HUES6 (cell line): Measurements from ENCODE around the gene SLC19A3.
"Not testable (repeated sequence)": the region's sequence is repeated elsewhere in the genome, so short reads cannot be mapped to it uniquely, and the experiment has no call there.

ENCODE experiments used
- H3K27ac ChIP-seq: 2 replicates; pipeline ENCODE4 v1.7.0; 2013; ENCODE audit warnings: low read depth, mild to moderate bottlenecking, low read length, inconsistent platforms
- H3K27me3 ChIP-seq: 2 replicates; pipeline ENCODE4 v1.6.1; 2013; ENCODE audit warnings: low read length; ENCODE audit not compliant: control insufficient read depth, insufficient read depth
- H3K36me3 ChIP-seq: 2 replicates; pipeline ENCODE4 v1.6.1; 2013; ENCODE audit warnings: low read length; ENCODE audit not compliant: control insufficient read depth, insufficient read depth
- H3K4me1 ChIP-seq: 2 replicates; pipeline ENCODE4 v1.6.1; 2013; ENCODE audit warnings: low read length; ENCODE audit not compliant: control insufficient read depth, insufficient read depth
- H3K4me3 ChIP-seq: 2 replicates; pipeline ENCODE4 v1.5.1; 2013; ENCODE audit warnings: low read depth, low read length
- H3K9ac ChIP-seq: one replicate; pipeline ENCODE4 v1.6.1; 2013; ENCODE audit warnings: mild to moderate bottlenecking, low read length
- H3K9me3 ChIP-seq: 2 replicates; pipeline ENCODE4 v1.6.1; 2013; ENCODE audit warnings: low read depth, low read length; ENCODE audit not compliant: control insufficient read depth, insufficient read depth

SLC19A3 gene

GRCh38 chr2:227717687-227718567, at the start of gene SLC19A3:
Gene SLC19A3, minus strand, starts transcription at chr2:227718028. Its CDS starts 15,710 bp downstream, at chr2:227702318.
- Histone ChIP-seq H3K27me3 (peaks cover 6% of the 10 kb centered on the region; the same call in 1 of the 2 replicates), H3K4me3 (peak within 1 kb of the TSS; percentile 67), H3K36me3 (no peaks in the 10 kb centered on the region), H3K9ac (peak within 1 kb of the TSS; percentile 34), H3K27ac (no peak within 1 kb of the TSS), H3K4me1 (peaks cover 16% of the 10 kb centered on the region), H3K9me3 (no peaks in the 10 kb centered on the region)

GRCh38 chr2:227766373-227766883, 48.6 kb upstream of the SLC19A3 start:
- Histone ChIP-seq H3K9me3 (no peaks in the 10 kb centered on the region), H3K27me3 (no peaks in the 10 kb centered on the region), H3K27ac (no peak overlapping the region), H3K36me3 (no peaks in the 10 kb centered on the region), H3K9ac (no peak overlapping the region), H3K4me1 (no peaks in the 10 kb centered on the region), H3K4me3 (no peak overlapping the region)

- Histone ChIP-seq H3K4me1 (no peaks in the 10 kb centered on the region), H3K9me3 (no peaks in the 10 kb centered on the region), H3K9ac (no peak overlapping the region), H3K27me3 (no peaks in the 10 kb centered on the region), H3K4me3 (no peak overlapping the region), H3K36me3 (no peaks in the 10 kb centered on the region), H3K27ac (no peak overlapping the region)
Measured at GRCh38 chr2:227765788-227766372, 48.1 kb upstream of the SLC19A3 start.

- no peaks in the 10 kb centered on the region for H3K27me3 ChIP-seq
- no peak overlapping the region for H3K27ac ChIP-seq
- no peak overlapping the region for H3K4me3 ChIP-seq
- peaks cover 14% of the 10 kb centered on the region for H3K4me1 ChIP-seq
- H3K36me3 ChIP-seq = no peaks in the 10 kb centered on the region
- no peak overlapping the region for H3K9ac ChIP-seq
- no peaks in the 10 kb centered on the region for H3K9me3 ChIP-seq
Measured at GRCh38 chr2:227761740-227762476, 44.1 kb upstream of the SLC19A3 start.

GRCh38 chr2:227759411-227760118, 41.7 kb upstream of the SLC19A3 start:
- no peak overlapping the region for H3K27ac ChIP-seq
- no peak overlapping the region for H3K9ac ChIP-seq
- no peaks in the 10 kb centered on the region for H3K9me3 ChIP-seq
- H3K27me3 ChIP-seq = no peaks in the 10 kb centered on the region
- no peaks in the 10 kb centered on the region for H3K36me3 ChIP-seq
- H3K4me1 ChIP-seq = peaks cover 17% of the 10 kb centered on the region
- no peak overlapping the region for H3K4me3 ChIP-seq

- H3K4me3 ChIP-seq, H3K27ac ChIP-seq, H3K36me3 ChIP-seq, H3K9ac ChIP-seq, H3K9me3 ChIP-seq, H3K27me3 ChIP-seq: not testable (repeated sequence)
- peaks cover 17% of the 10 kb centered on the region for H3K4me1 ChIP-seq
Measured at GRCh38 chr2:227756261-227756660, 38.4 kb upstream of the SLC19A3 start.

GRCh38 chr2:227748079-227748478, 30.3 kb upstream of the SLC19A3 start:
- no peaks in the 10 kb centered on the region for H3K27me3 ChIP-seq
- H3K4me3 ChIP-seq = no peak overlapping the region
- no peak overlapping the region for H3K9ac ChIP-seq
- no peaks in the 10 kb centered on the region for H3K36me3 ChIP-seq
- no peaks in the 10 kb centered on the region for H3K4me1 ChIP-seq
- no peak overlapping the region for H3K27ac ChIP-seq
- H3K9me3 ChIP-seq = no peaks in the 10 kb centered on the region

- no peak within 1 kb of the TSS for H3K4me3 ChIP-seq
- no peak within 1 kb of the TSS for H3K9ac ChIP-seq
- no peak within 1 kb of the TSS for H3K27ac ChIP-seq
- no peaks in the 10 kb centered on the region for H3K36me3 ChIP-seq
- H3K4me1 ChIP-seq = no peaks in the 10 kb centered on the region
- H3K9me3 ChIP-seq = no peaks in the 10 kb centered on the region
- no peaks in the 10 kb centered on the region for H3K27me3 ChIP-seq
Measured at GRCh38 chr2:227745594-227745993, 27.8 kb upstream of the SLC19A3 start, which contains the start of gene SCYGR8. Gene SCYGR8, plus strand, starts transcription at chr2:227745894. Its CDS starts 0 bp downstream, at chr2:227745894.

GRCh38 chr2:227740705-227741104, 22.9 kb upstream of the SLC19A3 start:
- not testable (repeated sequence) for H3K4me1 ChIP-seq, H3K27me3 ChIP-seq, H3K4me3 ChIP-seq, H3K9ac ChIP-seq, H3K36me3 ChIP-seq, H3K9me3 ChIP-seq, H3K27ac ChIP-seq

- H3K4me3 ChIP-seq = no peak overlapping the region
- no peaks in the 10 kb centered on the region for H3K9me3 ChIP-seq
- no peaks in the 10 kb centered on the region for H3K36me3 ChIP-seq
- no peaks in the 10 kb centered on the region for H3K4me1 ChIP-seq
- no peak overlapping the region for H3K9ac ChIP-seq
- H3K27ac ChIP-seq = no peak overlapping the region
- H3K27me3 ChIP-seq = no peaks in the 10 kb centered on the region
Measured at GRCh38 chr2:227739351-227739750, 21.5 kb upstream of the SLC19A3 start.
